ENCODE results near the gene DGUOK.

The DGUOK gene

GRCh38 chr2:73925033-73925704 is 1.5 kb upstream of the DGUOK start:
- Histone ChIP-seq H2AK5ac (ENCODE audit: low read length) (no peak overlapping the region), H4K8ac (ENCODE audit: low read depth, low read length) (peak overlapping the region; percentile 55), H3K27ac (ENCODE audit: low read depth, low read length) (no peak overlapping the region), H3K18ac (ENCODE audit: low read length) (no peak overlapping the region), H2BK120ac (ENCODE audit: insufficient read depth, low read length, poor library complexity) (no peak overlapping the region), H2BK5ac (ENCODE audit: low read depth, low read length, poor library complexity) (no peak overlapping the region), H3K23ac (ENCODE audit: low read length) (no peak overlapping the region), H3K4me2 (ENCODE audit: low read length) (no peak overlapping the region), H3K4me1 (ENCODE audit: control insufficient read depth in 1 of 2, insufficient read depth in 2 of 2, low read length in 2 of 2) (peaks cover 7 to 8% of the 10 kb centered on the region in 2 experiments), H3K9me3 (ENCODE audit: insufficient read depth, low read depth, low read length) (no peaks in the 10 kb centered on the region), H3K4ac (ENCODE audit: low read depth, low read length) (no peak overlapping the region), H2BK12ac (ENCODE audit: low read length) (no peak overlapping the region), H2AFZ (ENCODE audit: insufficient read depth, low read length, poor library complexity) (no peak overlapping the region), H3K27me3 (ENCODE audit: insufficient read depth, low read length) (no peaks in the 10 kb centered on the region), H3K36me3 (ENCODE audit: control insufficient read depth in 1 of 2, insufficient read depth in 2 of 2, low read length in 2 of 2) (no peaks in the 10 kb centered on the region), H3K9ac (ENCODE audit: low read length) (no peak overlapping the region), H3K14ac (ENCODE audit: low read length) (no peak overlapping the region), H3K79me2 (ENCODE audit: control insufficient read depth, insufficient read depth, low read length, poor library complexity) (peaks cover 4% of the 10 kb centered on the region), H4K91ac (ENCODE audit: low read depth, low read length) (no peak overlapping the region), H3K4me3 (ENCODE audit: low read depth, low read length) (no peak overlapping the region), H3K79me1 (ENCODE audit: low read length) (peaks cover 4% of the 10 kb centered on the region), H4K12ac (ENCODE audit: low read depth, low read length) (no peak overlapping the region)
- no CpG with 5 or more reads among the region's 7 CpGs for WGBS (ENCODE audit: extremely low coverage, insufficient coverage, insufficient read length)
- DNase-seq: no peak

GRCh38 chr2:73925853-73926492 is 707 bp upstream of the DGUOK start:
- Histone ChIP-seq H3K14ac (ENCODE audit: low read length) (no peak overlapping the region), H3K4me2 (ENCODE audit: low read length) (no peak overlapping the region), H3K27ac (ENCODE audit: low read depth, low read length) (no peak overlapping the region), H2AK5ac (ENCODE audit: low read length) (no peak overlapping the region), H3K27me3 (ENCODE audit: insufficient read depth, low read length) (no peaks in the 10 kb centered on the region), H3K4ac (ENCODE audit: low read depth, low read length) (no peak overlapping the region), H3K36me3 (ENCODE audit: control insufficient read depth in 1 of 2, insufficient read depth in 2 of 2, low read length in 2 of 2) (no peaks in the 10 kb centered on the region), H3K79me2 (ENCODE audit: control insufficient read depth, insufficient read depth, low read length, poor library complexity) (peaks cover 4% of the 10 kb centered on the region), H3K79me1 (ENCODE audit: low read length) (peaks cover 4% of the 10 kb centered on the region), H3K4me1 (ENCODE audit: control insufficient read depth in 1 of 2, insufficient read depth in 2 of 2, low read length in 2 of 2) (peaks cover 4 to 6% of the 10 kb centered on the region in 2 experiments), H4K91ac (ENCODE audit: low read depth, low read length) (peak overlapping the region; percentile 61), H2BK120ac (ENCODE audit: insufficient read depth, low read length, poor library complexity) (no peak overlapping the region), H3K9me3 (ENCODE audit: insufficient read depth, low read depth, low read length) (no peaks in the 10 kb centered on the region), H2BK5ac (ENCODE audit: low read depth, low read length, poor library complexity) (no peak overlapping the region), H3K18ac (ENCODE audit: low read length) (no peak overlapping the region), H2BK12ac (ENCODE audit: low read length) (peak overlapping the region; percentile 18), H2AFZ (ENCODE audit: insufficient read depth, low read length, poor library complexity) (peak overlapping the region; percentile 59), H3K4me3 (ENCODE audit: low read depth, low read length) (no peak overlapping the region), H4K12ac (ENCODE audit: low read depth, low read length) (peak overlapping the region; percentile 89), H4K8ac (ENCODE audit: low read depth, low read length) (peak overlapping the region; percentile 97), H3K9ac (ENCODE audit: low read length) (no peak overlapping the region), H3K23ac (ENCODE audit: low read length) (no peak overlapping the region)
- DNase-seq: peak; percentile 29 to 66
- WGBS (ENCODE audit: extremely low coverage, insufficient coverage, insufficient read length): no CpG with 5 or more reads among the region's 13 CpGs

GRCh38 chr2:73927344-73927743 is 664 bp downstream of the DGUOK start:
- H3K79me2 ChIP-seq (ENCODE audit: control insufficient read depth, insufficient read depth, low read length, poor library complexity): peaks cover 4% of the 10 kb centered on the region
- H2AFZ ChIP-seq (ENCODE audit: insufficient read depth, low read length, poor library complexity): no peak overlapping the region
- H3K4ac ChIP-seq (ENCODE audit: low read depth, low read length): peak overlapping the region; percentile 95
- H3K27ac ChIP-seq (ENCODE audit: low read depth, low read length): no peak overlapping the region
- peak overlapping the region; percentile 89 for H3K4me3 ChIP-seq (ENCODE audit: low read depth, low read length)
- peak overlapping the region; percentile 72 for H3K4me2 ChIP-seq (ENCODE audit: low read length)
- H3K23ac ChIP-seq (ENCODE audit: low read length): no peak overlapping the region
- H2BK120ac ChIP-seq (ENCODE audit: insufficient read depth, low read length, poor library complexity): no peak overlapping the region
- no peak overlapping the region for H4K91ac ChIP-seq (ENCODE audit: low read depth, low read length)
- H3K9ac ChIP-seq (ENCODE audit: low read length): no peak overlapping the region
- no CpG with 5 or more reads among the region's 6 CpGs for WGBS (ENCODE audit: extremely low coverage, insufficient coverage, insufficient read length)
- H3K4me1 ChIP-seq (ENCODE audit: control insufficient read depth in 1 of 2, insufficient read depth in 2 of 2, low read length in 2 of 2): peaks cover 0 to 3% of the 10 kb centered on the region in 2 experiments
- no peak overlapping the region for H3K14ac ChIP-seq (ENCODE audit: low read length)
- no peaks in the 10 kb centered on the region for H3K27me3 ChIP-seq (ENCODE audit: insufficient read depth, low read length)
- no peaks in the 10 kb centered on the region for H3K9me3 ChIP-seq (ENCODE audit: insufficient read depth, low read depth, low read length)
- no peak overlapping the region for H2AK5ac ChIP-seq (ENCODE audit: low read length)
- DNase-seq: no peak
- peaks cover 4% of the 10 kb centered on the region for H3K79me1 ChIP-seq (ENCODE audit: low read length)
- peak overlapping the region; percentile 88 for H4K12ac ChIP-seq (ENCODE audit: low read depth, low read length)
- peaks cover 0 to 5% of the 10 kb centered on the region in 2 experiments for H3K36me3 ChIP-seq (ENCODE audit: control insufficient read depth in 1 of 2, insufficient read depth in 2 of 2, low read length in 2 of 2)
- H3K18ac ChIP-seq (ENCODE audit: low read length): no peak overlapping the region
- H2BK5ac ChIP-seq (ENCODE audit: low read depth, low read length, poor library complexity): no peak overlapping the region
- no peak overlapping the region for H2BK12ac ChIP-seq (ENCODE audit: low read length)
- no peak overlapping the region for H4K8ac ChIP-seq (ENCODE audit: low read depth, low read length)

- Histone ChIP-seq H2BK120ac (ENCODE audit: insufficient read depth, low read length, poor library complexity) (no peak overlapping the region), H3K9me3 (ENCODE audit: insufficient read depth, low read depth, low read length) (no peaks in the 10 kb centered on the region), H3K79me1 (ENCODE audit: low read length) (peaks cover 4% of the 10 kb centered on the region), H2AK5ac (ENCODE audit: low read length) (no peak overlapping the region), H4K91ac (ENCODE audit: low read depth, low read length) (no peak overlapping the region), H3K4me3 (ENCODE audit: low read depth, low read length) (no peak overlapping the region), H2AFZ (ENCODE audit: insufficient read depth, low read length, poor library complexity) (no peak overlapping the region), H3K9ac (ENCODE audit: low read length) (no peak overlapping the region), H3K4ac (ENCODE audit: low read depth, low read length) (peak overlapping the region; percentile 34), H3K23ac (ENCODE audit: low read length) (no peak overlapping the region), H3K4me2 (ENCODE audit: low read length) (no peak overlapping the region), H3K18ac (ENCODE audit: low read length) (peak overlapping the region; percentile 29), H3K79me2 (ENCODE audit: control insufficient read depth, insufficient read depth, low read length, poor library complexity) (peaks cover 4% of the 10 kb centered on the region), H3K4me1 (ENCODE audit: control insufficient read depth in 1 of 2, insufficient read depth in 2 of 2, low read length in 2 of 2) (peaks cover 0 to 3% of the 10 kb centered on the region in 2 experiments), H3K36me3 (ENCODE audit: control insufficient read depth in 1 of 2, insufficient read depth in 2 of 2, low read length in 2 of 2) (peaks cover 0 to 5% of the 10 kb centered on the region in 2 experiments), H3K27ac (ENCODE audit: low read depth, low read length) (no peak overlapping the region), H2BK5ac (ENCODE audit: low read depth, low read length, poor library complexity) (no peak overlapping the region), H3K27me3 (ENCODE audit: insufficient read depth, low read length) (no peaks in the 10 kb centered on the region), H4K12ac (ENCODE audit: low read depth, low read length) (no peak overlapping the region), H3K14ac (ENCODE audit: low read length) (no peak overlapping the region), H4K8ac (ENCODE audit: low read depth, low read length) (no peak overlapping the region), H2BK12ac (ENCODE audit: low read length) (no peak overlapping the region)
- no CpG with 5 or more reads among the region's 2 CpGs for WGBS (ENCODE audit: extremely low coverage, insufficient coverage, insufficient read length)
- DNase-seq: no peak
These were observed 2.3 kb downstream of the DGUOK start for GRCh38 chr2:73928963-73929347.
